ENCODE results near the gene SMG6.

The SMG6 gene

GRCh38 chr17:2048805-2049204 lies 254.8 kb downstream of the SMG6 start:
- H3K4me3 ChIP-seq (ENCODE audit: low read depth, low read length), result no peak overlapping the region
- TF ChIP-seq EGR2 (tag by site-specific recombination; IDR thresholded peaks at IDR 0.05; ENCODE audit: low read depth) (peak; percentile 91), HOXD13 (CRISPR knock-in tag; IDR thresholded peaks at IDR 0.05; ENCODE audit: borderline replicate concordance) (no peak), ZFHX2 (tag by site-specific recombination; conservative IDR thresholded peaks at IDR 0.05) (peak; percentile 86), SCRT2 (tag by site-specific recombination; IDR thresholded peaks at IDR 0.05) (peak; percentile 68)
- peaks cover 8 to 11% of the 10 kb centered on the region in 2 experiments for H3K36me3 ChIP-seq (ENCODE audit: control insufficient read depth in 2 of 2, insufficient read depth in 1 of 2, low read length in 2 of 2)
- ChIA-PET POLR2A (interaction anchor here (0.5 to 1.3 kb wide), 2 partner anchors 126 to 332 kb away, joined by 3 to 4 read pairs; no protein-coding TSS in a partner anchor), CTCF (interaction anchor here (0.6 to 3.5 kb wide), 5 partner anchors 129 to 196 kb away, joined by 3 to 17 read pairs (median 5); no protein-coding TSS in a partner anchor)
- H3K27ac ChIP-seq (ENCODE audit: extremely low read depth, low read depth, low read length), result no peak overlapping the region
- peaks cover 5% of the 10 kb centered on the region for H3K4me1 ChIP-seq (ENCODE audit: control insufficient read depth, insufficient read depth, low read length)
- no peaks in the 10 kb centered on the region for H3K9me3 ChIP-seq (ENCODE audit: control insufficient read depth, insufficient read depth, low read depth, low read length)

- CTCF ChIA-PET, result interaction anchor here (0.6 to 3.5 kb wide), 2 partner anchors 21 to 197 kb away, joined by 3 to 17 read pairs; no protein-coding TSS in a partner anchor
- H3K9me3 ChIP-seq (ENCODE audit: control insufficient read depth, insufficient read depth, low read depth, low read length), result no peaks in the 10 kb centered on the region
- POLR2A ChIA-PET, result interaction anchor here (0.6 kb wide), 2 partner anchors 44 to 332 kb away, joined by 3 to 4 read pairs; no protein-coding TSS in a partner anchor
- H3K4me3 ChIP-seq (ENCODE audit: low read depth, low read length), result no peak overlapping the region
- H3K36me3 ChIP-seq (ENCODE audit: control insufficient read depth in 2 of 2, insufficient read depth in 1 of 2, low read length in 2 of 2), result peaks cover 14 to 23% of the 10 kb centered on the region in 2 experiments
- peaks cover 8% of the 10 kb centered on the region for H3K4me1 ChIP-seq (ENCODE audit: control insufficient read depth, insufficient read depth, low read length)
- TF ChIP-seq ZBTB6 (tag by site-specific recombination; IDR thresholded peaks at IDR 0.05), result no peak
- peak; percentile 92 for TF ChIP-seq ZNF121 (tag by site-specific recombination; IDR thresholded peaks at IDR 0.05)
- no peak for TF ChIP-seq ZBTB1 (tag by site-specific recombination; IDR thresholded peaks at IDR 0.05)
- H3K27ac ChIP-seq (ENCODE audit: extremely low read depth, low read depth, low read length), result no peak overlapping the region
Measured at GRCh38 chr17:2047590-2047989, 256.0 kb downstream of the SMG6 start.

GRCh38 chr17:2044263-2044894 lies 259.2 kb downstream of the SMG6 start:
- peaks cover 11% of the 10 kb centered on the region for H3K4me1 ChIP-seq (ENCODE audit: control insufficient read depth, insufficient read depth, low read length)
- no peak overlapping the region for H3K4me3 ChIP-seq (ENCODE audit: low read depth, low read length)
- H3K36me3 ChIP-seq (ENCODE audit: control insufficient read depth in 2 of 2, insufficient read depth in 1 of 2, low read length in 2 of 2), result peaks cover 14 to 41% of the 10 kb centered on the region in 2 experiments
- no peak overlapping the region for H3K27ac ChIP-seq (ENCODE audit: extremely low read depth, low read depth, low read length)
- CTCF ChIA-PET, result interaction anchor here (0.6 to 2.3 kb wide), 8 partner anchors 10 to 237 kb away, joined by 3 to 7 read pairs (median 4); no protein-coding TSS in a partner anchor
- H3K9me3 ChIP-seq (ENCODE audit: control insufficient read depth, insufficient read depth, low read depth, low read length), result no peaks in the 10 kb centered on the region
- POLR2A ChIA-PET, result interaction anchor here (0.6 to 1.1 kb wide), 4 partner anchors 136 to 332 kb away, joined by 3 to 4 read pairs (median 3); no protein-coding TSS in a partner anchor
- TF ChIP-seq SCRT1 (tag by site-specific recombination; IDR thresholded peaks at IDR 0.05; ENCODE audit: borderline replicate concordance), result no peak
- TF ChIP-seq ZNF16 (tag by site-specific recombination; IDR thresholded peaks at IDR 0.05; ENCODE audit: low read depth), result no peak
- no peak for TF ChIP-seq KLF10 (tag by site-specific recombination; IDR thresholded peaks at IDR 0.05)
- TF ChIP-seq ZNF600 (tag by site-specific recombination; IDR thresholded peaks at IDR 0.05), result peak; percentile 25; the same call in 1 of the 2 replicates
- no peak for TF ChIP-seq KLF7 (tag by site-specific recombination; IDR thresholded peaks at IDR 0.05; ENCODE audit: borderline replicate concordance)
- TF ChIP-seq ZNF132 (tag by site-specific recombination; IDR thresholded peaks at IDR 0.05; ENCODE audit: borderline replicate concordance), result no peak
- TF ChIP-seq BCL6B (tag by site-specific recombination; IDR thresholded peaks at IDR 0.05), result no peak
- peak; percentile 56 for TF ChIP-seq EGR2 (tag by site-specific recombination; IDR thresholded peaks at IDR 0.05; ENCODE audit: low read depth)
- TF ChIP-seq WT1 (tag by site-specific recombination; IDR thresholded peaks at IDR 0.05), result peak; percentile 56; the same call in 1 of the 2 replicates
- no peak for TF ChIP-seq ZSCAN30 (tag by site-specific recombination; IDR thresholded peaks at IDR 0.05)
- no peak for TF ChIP-seq YY2 (tag by site-specific recombination; IDR thresholded peaks at IDR 0.05)
- TF ChIP-seq ZNF776 (tag by site-specific recombination; IDR thresholded peaks at IDR 0.05; ENCODE audit: borderline replicate concordance), result no peak
- no peak for TF ChIP-seq ZBTB48 (tag by site-specific recombination; IDR thresholded peaks at IDR 0.05)
- no peak for TF ChIP-seq ZNF266 (tag by site-specific recombination; IDR thresholded peaks at IDR 0.05; ENCODE audit: low read depth)
- no peak for TF ChIP-seq HIC1 (tag by site-specific recombination; IDR thresholded peaks at IDR 0.05)
- TF ChIP-seq ZNF777 (tag by site-specific recombination; IDR thresholded peaks at IDR 0.05; ENCODE audit: borderline replicate concordance), result no peak
- TF ChIP-seq ZNF112 (tag by site-specific recombination; IDR thresholded peaks at IDR 0.05), result no peak
- no peak for TF ChIP-seq ZNF707 (tag by site-specific recombination; IDR thresholded peaks at IDR 0.05)
- TF ChIP-seq KLF9 (tag by site-specific recombination; IDR thresholded peaks at IDR 0.05; ENCODE audit: low read depth), result 0 out of 2 replicates have a peak, but pooled peaks have one; percentile 13
- no peak for TF ChIP-seq ZBTB1 (tag by site-specific recombination; IDR thresholded peaks at IDR 0.05)
- no peak for TF ChIP-seq REPIN1 (tag by site-specific recombination; IDR thresholded peaks at IDR 0.05; ENCODE audit: low read depth)
- peak; percentile 38; the same call in 1 of the 2 replicates for TF ChIP-seq ZFHX2 (tag by site-specific recombination; conservative IDR thresholded peaks at IDR 0.05)
- no peak for TF ChIP-seq ZBTB21 (tag by site-specific recombination; IDR thresholded peaks at IDR 0.05)
